GM13977 (cell line): ENCODE measurements around the gene NPAS1.
"Not testable (repeated sequence)": the region's sequence is repeated elsewhere in the genome, so short reads cannot be mapped to it uniquely, and the experiment has no call there.

Experiments
- DNase-seq: peaks from one replicate; pipeline ENCODE4 v3.0.0; 2012; ENCODE audit warnings: low spot score
- in situ Hi-C: fragments of 300-500 bp; cut with MboI; formaldehyde crosslinking; loops from one replicate; pipeline ENCODE4 v1.12.0; 2022; ENCODE audit warnings: low sequenced_read_pairs, low pct_unique_long_range_greater_than_20kb, mixed read lengths, inconsistent platforms; ENCODE audit not compliant: unreplicated experiment
- TF ChIP-seq, protein P1 (sequence below): IDR thresholded peaks from 2 replicates; pipeline ENCODE4 v1.5.1; 2012; ENCODE audit warnings: mild to moderate bottlenecking, control low read depth; ENCODE audit not compliant: insufficient read depth; ENCODE audit errors: extremely low read depth, missing control alignments

NPAS1 gene

DNA sequence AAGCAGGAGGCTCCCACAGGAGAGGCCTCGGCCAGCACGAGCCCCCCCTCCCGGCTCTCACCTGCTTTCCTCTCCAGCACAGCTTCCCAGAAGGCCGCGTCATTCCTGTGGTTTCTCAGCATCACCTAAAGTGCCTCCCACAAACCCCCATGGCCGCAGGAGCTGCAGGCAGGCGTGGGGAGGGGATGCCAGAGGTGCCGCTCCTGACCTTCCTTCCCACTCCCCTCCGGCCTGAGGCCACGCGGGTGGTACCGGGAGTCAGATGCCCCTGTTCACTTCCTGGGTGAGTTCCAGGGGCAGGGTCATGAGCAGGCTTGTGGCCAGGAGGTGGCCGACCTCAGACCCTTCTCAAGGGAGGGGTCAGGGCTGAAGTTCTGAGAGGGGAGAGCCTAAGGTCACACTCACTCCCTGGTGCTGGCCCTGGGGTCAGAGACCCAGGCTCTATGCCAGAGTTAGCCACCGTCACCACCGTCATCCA lies 14.4 kb upstream of the NPAS1 start:
- TF ChIP-seq, protein P1, sequence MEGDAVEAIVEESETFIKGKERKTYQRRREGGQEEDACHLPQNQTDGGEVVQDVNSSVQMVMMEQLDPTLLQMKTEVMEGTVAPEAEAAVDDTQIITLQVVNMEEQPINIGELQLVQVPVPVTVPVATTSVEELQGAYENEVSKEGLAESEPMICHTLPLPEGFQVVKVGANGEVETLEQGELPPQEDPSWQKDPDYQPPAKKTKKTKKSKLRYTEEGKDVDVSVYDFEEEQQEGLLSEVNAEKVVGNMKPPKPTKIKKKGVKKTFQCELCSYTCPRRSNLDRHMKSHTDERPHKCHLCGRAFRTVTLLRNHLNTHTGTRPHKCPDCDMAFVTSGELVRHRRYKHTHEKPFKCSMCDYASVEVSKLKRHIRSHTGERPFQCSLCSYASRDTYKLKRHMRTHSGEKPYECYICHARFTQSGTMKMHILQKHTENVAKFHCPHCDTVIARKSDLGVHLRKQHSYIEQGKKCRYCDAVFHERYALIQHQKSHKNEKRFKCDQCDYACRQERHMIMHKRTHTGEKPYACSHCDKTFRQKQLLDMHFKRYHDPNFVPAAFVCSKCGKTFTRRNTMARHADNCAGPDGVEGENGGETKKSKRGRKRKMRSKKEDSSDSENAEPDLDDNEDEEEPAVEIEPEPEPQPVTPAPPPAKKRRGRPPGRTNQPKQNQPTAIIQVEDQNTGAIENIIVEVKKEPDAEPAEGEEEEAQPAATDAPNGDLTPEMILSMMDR, result no peak
- in situ Hi-C loops, result no loop called here
- no peak for DNase-seq

DNA sequence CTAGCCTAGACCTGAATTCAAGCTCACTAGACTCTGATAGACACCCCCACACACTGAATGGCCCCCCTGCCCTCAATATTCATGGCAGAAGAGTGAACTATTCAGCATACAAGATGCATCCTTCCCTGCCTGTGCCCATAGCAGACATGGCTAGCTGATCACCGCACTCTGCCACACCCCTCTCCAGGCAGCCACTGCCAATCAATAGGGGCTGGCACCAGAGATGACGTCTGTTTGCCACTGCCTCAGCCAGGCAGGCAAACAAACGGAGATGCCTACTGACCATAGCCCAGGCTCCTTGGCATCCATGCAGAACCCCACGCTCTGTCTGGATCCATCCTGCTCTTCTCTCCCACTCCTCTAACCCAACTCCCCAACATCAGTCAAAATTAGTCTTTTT lies 13.8 kb upstream of the NPAS1 start:
- TF ChIP-seq, protein P1, result no peak
- no peak for DNase-seq

DNA sequence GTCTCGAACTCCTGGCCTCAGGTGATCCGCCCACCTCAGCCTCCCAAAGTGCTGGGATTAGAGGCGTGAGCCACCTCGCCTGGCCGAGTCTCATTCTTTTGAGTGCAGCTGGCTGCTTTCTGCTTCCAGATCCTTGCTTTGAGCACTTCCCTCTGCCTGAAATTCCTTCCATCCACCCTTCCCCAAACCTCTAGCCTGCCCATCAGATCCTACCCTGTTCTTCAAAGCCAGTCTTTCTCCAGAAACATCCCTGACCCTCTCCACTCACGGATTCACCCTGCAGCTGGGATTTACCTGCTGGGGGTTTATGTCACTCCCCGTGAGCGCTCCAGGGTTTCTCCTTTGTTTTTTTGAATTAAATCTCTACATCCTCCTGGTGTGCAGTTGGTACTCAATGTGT lies 13.1 kb upstream of the NPAS1 start:
- TF ChIP-seq, protein P1, result no peak
- in situ Hi-C loops, result no loop called here
- no peak for DNase-seq

More for the DNA sequence above, 13.8 kb upstream of the NPAS1 start:
- in situ Hi-C loops, result no loop called here

DNA sequence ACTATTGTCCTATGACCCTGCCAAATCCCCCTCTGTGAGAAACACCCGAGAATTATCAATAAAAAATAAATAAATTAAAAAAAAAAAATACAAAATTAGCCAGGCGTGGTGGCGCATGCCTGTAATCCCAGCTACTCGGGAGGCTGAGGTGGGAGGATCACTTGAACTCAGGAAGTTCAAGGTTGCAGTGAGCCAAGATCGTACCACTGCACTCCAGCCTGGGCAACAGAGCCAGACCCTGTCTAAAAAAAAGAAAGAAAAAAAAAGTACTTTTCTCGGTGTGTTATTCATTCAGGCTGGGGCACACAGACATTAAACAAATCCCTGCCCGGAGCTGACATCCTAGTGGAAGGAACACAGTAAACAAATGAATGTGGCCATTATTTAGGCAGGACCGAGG lies 9.1 kb upstream of the NPAS1 start:
- DNase-seq, result not testable (repeated sequence)

DNA sequence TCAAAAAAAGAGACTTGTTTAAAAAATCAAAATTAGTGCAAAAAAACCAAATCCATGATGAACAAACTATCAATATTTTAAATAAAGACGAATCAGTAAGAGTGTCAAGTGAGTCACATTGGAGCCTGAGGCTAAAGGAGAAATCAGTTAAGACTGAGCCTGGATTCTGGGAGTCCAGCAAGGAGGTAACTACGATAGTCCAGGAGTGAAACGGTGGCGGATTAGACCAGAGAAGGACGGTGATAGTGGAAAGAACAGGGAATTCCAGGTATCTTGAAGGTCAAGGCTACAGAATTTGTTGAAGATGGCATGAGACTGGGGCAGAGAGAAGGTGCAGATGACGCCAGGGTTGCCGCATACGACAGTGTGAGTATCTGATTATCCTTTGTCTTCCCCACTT lies 7.0 kb upstream of the NPAS1 start:
- no peak for DNase-seq
- in situ Hi-C loops, result no loop called here
- TF ChIP-seq, protein P1, result no peak

More for the DNA sequence above, 9.1 kb upstream of the NPAS1 start:
- in situ Hi-C loops, result not testable (repeated sequence)

DNA sequence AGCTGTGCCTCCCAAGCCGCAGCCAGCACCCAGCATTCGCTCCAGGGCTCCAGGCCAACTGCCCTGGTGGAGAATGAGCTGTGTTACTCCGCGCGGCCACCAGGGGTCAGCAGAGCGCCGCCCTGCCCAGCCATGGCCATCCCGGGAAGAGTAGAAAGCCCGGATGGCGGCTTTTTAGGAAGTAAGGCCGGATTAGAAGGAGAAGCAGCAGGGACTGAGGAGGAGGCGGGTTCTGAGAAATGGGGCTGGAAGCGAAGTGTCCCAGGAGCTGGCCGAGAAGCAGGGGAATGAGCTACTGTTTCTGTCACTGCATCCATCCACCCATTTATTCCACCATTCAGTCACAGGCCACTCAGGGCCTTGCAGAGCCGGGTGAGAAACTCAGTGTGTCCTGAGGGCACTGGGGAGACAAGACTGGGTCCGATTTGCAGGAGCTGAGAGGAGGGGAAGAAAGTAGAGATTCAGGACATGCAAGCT lies 6.6 kb upstream of the NPAS1 start:
- in situ Hi-C loops, result no loop called here
- peak; percentile 85 for DNase-seq
- TF ChIP-seq, protein P1, result peak; percentile 98

DNA sequence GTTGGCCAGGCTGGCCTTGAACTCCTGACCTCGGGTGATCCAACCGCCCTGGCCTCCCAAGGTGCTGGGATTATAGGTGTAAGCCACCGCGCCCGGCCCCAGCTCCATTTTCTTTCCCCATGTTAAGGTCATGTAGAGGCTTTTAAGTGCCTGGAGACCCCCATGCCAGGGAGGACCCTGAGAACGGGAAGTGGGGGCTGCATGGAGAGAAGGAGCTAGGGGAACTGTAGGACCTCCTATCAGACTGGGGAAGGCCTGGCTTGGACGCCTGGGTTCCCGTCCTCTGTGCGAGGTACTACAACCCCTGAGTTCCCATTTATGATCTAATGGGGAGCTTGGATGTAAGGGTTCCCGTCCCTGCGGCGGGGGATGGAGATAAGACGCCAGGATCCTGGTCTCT lies 714 bp upstream of the NPAS1 start:
- TF ChIP-seq, protein P1, result no peak
- in situ Hi-C loops, result no loop called here
- no peak for DNase-seq
